ENCODE results near the gene VAMP8.
"Not testable (repeated sequence)": the region's sequence is repeated elsewhere in the genome, so short reads cannot be mapped to it uniquely, and the experiment has no call there.

VAMP8 gene

DNA sequence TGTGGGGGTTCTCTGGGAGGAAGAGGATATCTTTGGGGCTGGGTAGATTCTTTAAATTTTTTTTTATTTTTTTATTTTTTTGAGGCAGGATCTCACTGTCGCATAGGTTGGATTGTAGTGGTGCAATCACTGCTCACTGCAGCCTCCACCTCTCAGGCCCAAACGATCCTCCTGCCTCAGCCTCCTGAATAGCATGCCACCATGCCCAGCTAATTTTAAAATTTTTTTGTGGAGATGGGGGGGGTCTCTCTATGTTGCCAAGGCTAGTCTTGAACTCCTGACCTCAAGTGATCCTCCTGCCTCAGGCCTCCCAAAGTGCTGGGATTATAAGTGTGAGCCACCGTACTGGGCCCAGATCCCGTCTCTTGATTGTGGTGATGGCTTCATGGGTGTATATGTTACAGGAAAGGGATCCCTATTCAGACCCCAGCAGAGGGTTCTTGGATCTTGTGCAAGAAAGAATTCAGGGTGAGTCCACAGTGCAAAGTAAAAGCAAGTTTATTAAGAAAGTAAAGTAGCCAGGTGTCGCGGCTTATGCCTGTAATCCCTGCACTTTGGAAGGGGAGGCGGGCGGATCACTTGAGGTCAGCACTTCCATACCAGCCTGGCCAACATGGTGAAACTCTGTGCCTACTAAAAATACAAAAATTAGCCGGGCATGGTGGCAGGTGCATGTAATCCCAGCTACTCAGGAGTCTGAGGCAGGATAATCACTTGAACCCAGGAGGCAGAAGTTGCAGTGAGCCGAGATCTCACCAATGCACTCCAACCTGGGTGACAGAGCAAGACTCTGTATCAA is 36.5 kb downstream of the VAMP8 start:
- H3F3A ChIP-seq (ENCODE audit: control insufficient read depth, insufficient read depth), result peaks cover 12% of the 10 kb centered on the region
- no peaks in the 10 kb centered on the region for H3K9me3 ChIP-seq (ENCODE audit: control insufficient read depth, insufficient read depth, low read length)
- peaks cover 38% of the 10 kb centered on the region for H3K4me1 ChIP-seq (ENCODE audit: control insufficient read depth, low read length)
- H4K20me1 ChIP-seq (ENCODE audit: control insufficient read depth, insufficient read depth, low read depth, low read length), result peaks cover 12% of the 10 kb centered on the region
- TF ChIP-seq, protein P1, sequence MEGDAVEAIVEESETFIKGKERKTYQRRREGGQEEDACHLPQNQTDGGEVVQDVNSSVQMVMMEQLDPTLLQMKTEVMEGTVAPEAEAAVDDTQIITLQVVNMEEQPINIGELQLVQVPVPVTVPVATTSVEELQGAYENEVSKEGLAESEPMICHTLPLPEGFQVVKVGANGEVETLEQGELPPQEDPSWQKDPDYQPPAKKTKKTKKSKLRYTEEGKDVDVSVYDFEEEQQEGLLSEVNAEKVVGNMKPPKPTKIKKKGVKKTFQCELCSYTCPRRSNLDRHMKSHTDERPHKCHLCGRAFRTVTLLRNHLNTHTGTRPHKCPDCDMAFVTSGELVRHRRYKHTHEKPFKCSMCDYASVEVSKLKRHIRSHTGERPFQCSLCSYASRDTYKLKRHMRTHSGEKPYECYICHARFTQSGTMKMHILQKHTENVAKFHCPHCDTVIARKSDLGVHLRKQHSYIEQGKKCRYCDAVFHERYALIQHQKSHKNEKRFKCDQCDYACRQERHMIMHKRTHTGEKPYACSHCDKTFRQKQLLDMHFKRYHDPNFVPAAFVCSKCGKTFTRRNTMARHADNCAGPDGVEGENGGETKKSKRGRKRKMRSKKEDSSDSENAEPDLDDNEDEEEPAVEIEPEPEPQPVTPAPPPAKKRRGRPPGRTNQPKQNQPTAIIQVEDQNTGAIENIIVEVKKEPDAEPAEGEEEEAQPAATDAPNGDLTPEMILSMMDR (IDR thresholded peaks at IDR 0.05; ENCODE audit: low read depth, low read length, poor library complexity, severe bottlenecking), result no peak
- TF ChIP-seq EZH2phosphoT487 (IDR thresholded peaks at IDR 0.05; ENCODE audit: borderline replicate concordance, low read length), result no peak
- H3K27me3 ChIP-seq (ENCODE audit: control insufficient read depth, low read length), result no peaks in the 10 kb centered on the region
- no peaks in the 10 kb centered on the region for H3K9me2 ChIP-seq (replicated peaks; ENCODE audit: control insufficient read depth, low read length)
- no peak overlapping the region for H3K27ac ChIP-seq (ENCODE audit: low read depth, low read length)
- H3K79me2 ChIP-seq (ENCODE audit: control insufficient read depth, low read length), result peaks cover 60% of the 10 kb centered on the region
- H3K36me3 ChIP-seq (ENCODE audit: control insufficient read depth, low read length), result peaks cover 34% of the 10 kb centered on the region
- no peak overlapping the region for H3K4me2 ChIP-seq (ENCODE audit: low read length)
- no peak overlapping the region for H3K4me3 ChIP-seq (ENCODE audit: low read length)

DNA sequence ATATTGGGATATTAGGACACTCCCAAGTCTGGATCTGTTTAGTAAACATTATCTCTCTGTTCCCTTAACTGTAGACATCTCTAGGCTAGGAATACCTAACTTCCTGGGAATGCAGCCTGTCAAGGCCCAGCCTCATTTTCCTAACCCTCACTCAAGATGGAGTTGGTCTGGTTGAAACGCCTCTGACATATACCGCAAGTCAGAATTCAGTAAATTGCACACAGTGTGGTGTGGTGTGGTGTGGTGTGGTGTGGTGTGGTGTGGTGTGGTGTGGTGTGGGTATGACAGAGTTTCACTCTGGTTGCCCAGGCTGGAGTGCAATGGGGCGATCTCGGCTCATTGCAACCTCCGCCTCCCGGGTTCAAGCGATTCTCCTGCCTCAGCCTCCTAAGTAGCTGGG is 37.4 kb downstream of the VAMP8 start:
- H4K20me1 ChIP-seq (ENCODE audit: control insufficient read depth, insufficient read depth, low read depth, low read length), result peaks cover 18% of the 10 kb centered on the region
- H3K79me2 ChIP-seq (ENCODE audit: control insufficient read depth, low read length), result peaks cover 65% of the 10 kb centered on the region
- H3K36me3 ChIP-seq (ENCODE audit: control insufficient read depth, low read length), result peaks cover 37% of the 10 kb centered on the region
- not testable (repeated sequence) for H3K4me3 ChIP-seq (ENCODE audit: low read length); H3K27me3 ChIP-seq (ENCODE audit: control insufficient read depth, low read length); H3K9me3 ChIP-seq (ENCODE audit: control insufficient read depth, insufficient read depth, low read length); H3K27ac ChIP-seq (ENCODE audit: low read depth, low read length); H3K4me2 ChIP-seq (ENCODE audit: low read length); H3K9me2 ChIP-seq (replicated peaks; ENCODE audit: control insufficient read depth, low read length)
- H3K4me1 ChIP-seq (ENCODE audit: control insufficient read depth, low read length), result peaks cover 43% of the 10 kb centered on the region
- peaks cover 16% of the 10 kb centered on the region for H3F3A ChIP-seq (ENCODE audit: control insufficient read depth, insufficient read depth)

DNA sequence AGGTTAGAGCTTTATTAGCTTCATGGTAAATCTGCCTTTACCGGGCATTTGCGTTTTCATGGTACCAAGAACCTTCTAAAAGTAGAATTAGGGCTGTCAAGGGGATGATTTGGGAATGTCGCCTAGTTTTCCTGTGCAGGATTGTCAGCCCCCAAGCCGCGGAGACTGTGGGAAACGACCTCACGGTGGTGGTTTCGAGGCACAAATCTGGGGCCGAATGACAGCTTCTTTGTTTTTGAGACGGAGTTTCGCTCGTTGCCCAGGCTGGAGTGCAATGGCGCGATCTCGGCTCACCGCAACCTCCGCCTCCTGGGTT is 38.0 kb downstream of the VAMP8 start:
- Histone ChIP-seq H3K4me2 (ENCODE audit: low read length) (peak overlapping the region; percentile 70), H3F3A (ENCODE audit: control insufficient read depth, insufficient read depth) (peaks cover 16% of the 10 kb centered on the region), H3K79me2 (ENCODE audit: control insufficient read depth, low read length) (peaks cover 67% of the 10 kb centered on the region), H3K4me1 (ENCODE audit: control insufficient read depth, low read length) (peaks cover 40% of the 10 kb centered on the region), H3K27ac (ENCODE audit: low read depth, low read length) (no peak overlapping the region), H4K20me1 (ENCODE audit: control insufficient read depth, insufficient read depth, low read depth, low read length) (peaks cover 18% of the 10 kb centered on the region), H3K27me3 (ENCODE audit: control insufficient read depth, low read length) (no peaks in the 10 kb centered on the region), H3K4me3 (ENCODE audit: low read length) (peak overlapping the region; percentile 78), H3K9me3 (ENCODE audit: control insufficient read depth, insufficient read depth, low read length) (no peaks in the 10 kb centered on the region), H3K36me3 (ENCODE audit: control insufficient read depth, low read length) (peaks cover 39% of the 10 kb centered on the region), H3K9me2 (replicated peaks; ENCODE audit: control insufficient read depth, low read length) (no peaks in the 10 kb centered on the region)
- TF ChIP-seq EZH2phosphoT487 (IDR thresholded peaks at IDR 0.05; ENCODE audit: borderline replicate concordance, low read length), result no peak
- TF ChIP-seq, protein P1 (IDR thresholded peaks at IDR 0.05; ENCODE audit: low read depth, low read length, poor library complexity, severe bottlenecking), result no peak

DNA sequence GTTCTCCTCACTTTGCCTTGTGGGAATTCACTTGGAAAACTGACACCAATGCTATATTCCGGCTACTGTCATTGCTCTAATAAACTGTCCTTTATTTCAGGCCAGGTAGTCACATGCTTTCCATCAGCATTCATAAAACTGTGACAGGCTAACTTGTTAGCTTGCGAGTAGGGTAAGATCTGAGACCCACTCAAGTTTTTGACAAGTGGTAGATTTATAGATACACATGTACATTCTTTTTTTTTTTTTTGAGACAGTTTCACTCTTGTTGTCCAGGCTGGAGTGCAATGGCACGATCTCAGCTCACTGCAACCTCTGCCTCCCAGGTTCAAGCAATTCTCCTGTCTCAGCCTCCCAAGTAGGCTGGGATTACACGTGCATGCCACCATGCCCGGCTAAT is 40.3 kb downstream of the VAMP8 start:
- H3K9me2 ChIP-seq (replicated peaks; ENCODE audit: control insufficient read depth, low read length); H3K27ac ChIP-seq (ENCODE audit: low read depth, low read length); H3K27me3 ChIP-seq (ENCODE audit: control insufficient read depth, low read length); H3K9me3 ChIP-seq (ENCODE audit: control insufficient read depth, insufficient read depth, low read length): not testable (repeated sequence)
- Histone ChIP-seq H3K4me1 (ENCODE audit: control insufficient read depth, low read length) (peaks cover 26% of the 10 kb centered on the region), H4K20me1 (ENCODE audit: control insufficient read depth, insufficient read depth, low read depth, low read length) (peaks cover 20% of the 10 kb centered on the region), H3F3A (ENCODE audit: control insufficient read depth, insufficient read depth) (peaks cover 18% of the 10 kb centered on the region), H3K4me3 (ENCODE audit: low read length) (peak overlapping the region; percentile 78), H3K4me2 (ENCODE audit: low read length) (peak overlapping the region; percentile 70), H3K36me3 (ENCODE audit: control insufficient read depth, low read length) (peaks cover 52% of the 10 kb centered on the region), H3K79me2 (ENCODE audit: control insufficient read depth, low read length) (peaks cover 64% of the 10 kb centered on the region)

Measured in DOHH2 (cell line).